Psoas muscle (tissue), 8 donors: Measurements from ENCODE around the gene GPRC5A. TPM values are rescaled to one million over a fixed set of nuclear protein-coding genes. Genes with fewer than 3 reads are reported as not detected.
"Not testable (repeated sequence)": the region's sequence is repeated elsewhere in the genome, so short reads cannot be mapped to it uniquely, and the experiment has no call there.

ENCODE experiments used
- ATAC-seq, 4 donors: fragments of 200-7000 bp; cut with Tn5 transposase; one replicate each; pipeline ENCODE4 v1.9.1; 2020; ENCODE audit warnings: moderate library complexity in 3 of 4, mild to moderate bottlenecking in 2 of 4
- DNase-seq, 2 donors: peaks; one replicate each; pipeline ENCODE4 v3.0.0-alpha.2; 2020
- H3K27ac ChIP-seq: fragments of 200-600 bp; one replicate; pipeline ENCODE4 v1.8.0; 2022
- H3K27me3 ChIP-seq, 3 donors: fragments of 200-600 bp in 1 of 3; one replicate each; pipeline versions ENCODE4 v1.6.1 to v1.8.0; 2013 to 2022; ENCODE audit warnings: low read length in 2 of 3, mild to moderate bottlenecking in 2 of 3, moderate library complexity in 1 of 3; ENCODE audit not compliant: insufficient read depth in 3 of 3
- H3K36me3 ChIP-seq, 2 donors: fragments of 200-600 bp in 1 of 2; one replicate each; pipeline versions ENCODE4 v1.6.1 to v1.8.0; 2013 to 2022; ENCODE audit warnings: low read depth in 1 of 2, mild to moderate bottlenecking in 1 of 2, moderate library complexity in 1 of 2; ENCODE audit not compliant: insufficient read depth in 1 of 2
- H3K4me1 ChIP-seq: fragments of 200-600 bp; one replicate; pipeline ENCODE4 v1.8.0; 2022
- H3K4me3 ChIP-seq: fragments of 200-600 bp; one replicate; pipeline ENCODE4 v1.8.0; 2022; ENCODE audit warnings: mild to moderate bottlenecking
- H3K9me3 ChIP-seq: fragments of 200-600 bp; one replicate; pipeline ENCODE4 v1.8.0; 2022
- WGBS, 3 donors: extraction: QIAGEN DNeasy Blood & Tissue Kit; methylation state at CpG; one replicate each; pipeline versions ENCODE4 v1.1.6 to v1.1.7; 2013; 5-methylcytosine and 5-hydroxymethylcytosine counted together
- intact Hi-C, 2 donors: fragments of 100-400 bp; cut with DNase I; formaldehyde crosslinking; loops; one replicate each; pipeline versions ENCODE4 v1.11.0 to v1.14.2; 2022
- polyA plus RNA-seq, 3 donors: library from polyadenylated mRNA; stranded (reverse); fragments of 200-250 nt; gene quantifications; one replicate each; pipeline ENCODE4 v1.2.3, GENCODE V29; 2013
- total RNA-seq, 4 donors: library from RNA; stranded (reverse); fragmentation: NEBNext Ultra II Directional in 2 of 4; extraction: Animal tissue kit (Norgen Biotek cat#: 25700) in 2 of 4; gene quantifications; one replicate each; pipeline versions ENCODE4 v1.2.1 to v1.2.4, GENCODE V29; 2021 to 2023
- TF ChIP-seq, protein P1 (sequence below): fragments of 200-600 bp; IDR thresholded peaks from one replicate; pipeline ENCODE4 v1.8.0; 2022; ENCODE audit warnings: antibody characterized with exemption
- donor health status: healthy with polysubstance abuse.
- donor health status: DM: no; HTN: no; CAD: no; lungs with moderate emphysema.
- donor health status: Bipolar disorder and iron deficiency.
- donor health status: healthy.
- donor health status: DM: yes; HTN: yes; CAD: no.
- donor health status: DM: no; HTN: no; CAD: no.
- donor health status: DM: no; HTN: no; CAD: no.
- donor health status: DM: yes; HTN: yes; CAD: no.

The GPRC5A gene
- total and polyA plus RNA-seq, 7 donors, result 0.09 to 0.99 (median 0.28) TPM

DNA sequence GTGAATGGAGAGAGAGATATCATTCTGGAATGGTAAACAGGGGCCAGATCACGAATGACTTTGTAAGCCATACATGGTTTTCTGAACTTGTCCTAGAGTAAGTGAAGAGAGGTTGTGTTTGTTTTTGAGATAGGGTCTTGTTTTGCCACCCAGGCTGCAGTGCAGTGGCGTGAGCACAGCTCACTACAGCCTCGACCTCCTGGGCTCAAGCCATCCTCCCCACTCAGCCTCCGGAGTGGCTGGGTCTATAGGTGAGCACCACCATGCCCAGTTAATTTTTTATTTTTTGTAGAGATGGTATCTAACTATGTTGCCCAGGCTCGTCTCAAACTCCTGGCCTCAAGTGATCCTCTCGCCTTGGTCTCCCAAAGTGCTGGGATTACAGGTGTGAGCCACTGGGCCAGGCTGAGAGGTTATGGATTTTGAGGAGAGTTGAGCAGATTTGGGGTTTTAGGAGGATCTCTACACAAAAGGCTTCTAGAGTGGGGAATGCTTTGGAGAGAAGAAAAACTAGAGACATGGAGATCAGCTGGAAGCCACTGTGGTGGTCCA lies 19.7 kb upstream of the GPRC5A start:
- 82 to 94% (median 92%) methylated on average over 6 of the region's 6 CpGs for WGBS, 3 donors
- TF ChIP-seq, protein P1, sequence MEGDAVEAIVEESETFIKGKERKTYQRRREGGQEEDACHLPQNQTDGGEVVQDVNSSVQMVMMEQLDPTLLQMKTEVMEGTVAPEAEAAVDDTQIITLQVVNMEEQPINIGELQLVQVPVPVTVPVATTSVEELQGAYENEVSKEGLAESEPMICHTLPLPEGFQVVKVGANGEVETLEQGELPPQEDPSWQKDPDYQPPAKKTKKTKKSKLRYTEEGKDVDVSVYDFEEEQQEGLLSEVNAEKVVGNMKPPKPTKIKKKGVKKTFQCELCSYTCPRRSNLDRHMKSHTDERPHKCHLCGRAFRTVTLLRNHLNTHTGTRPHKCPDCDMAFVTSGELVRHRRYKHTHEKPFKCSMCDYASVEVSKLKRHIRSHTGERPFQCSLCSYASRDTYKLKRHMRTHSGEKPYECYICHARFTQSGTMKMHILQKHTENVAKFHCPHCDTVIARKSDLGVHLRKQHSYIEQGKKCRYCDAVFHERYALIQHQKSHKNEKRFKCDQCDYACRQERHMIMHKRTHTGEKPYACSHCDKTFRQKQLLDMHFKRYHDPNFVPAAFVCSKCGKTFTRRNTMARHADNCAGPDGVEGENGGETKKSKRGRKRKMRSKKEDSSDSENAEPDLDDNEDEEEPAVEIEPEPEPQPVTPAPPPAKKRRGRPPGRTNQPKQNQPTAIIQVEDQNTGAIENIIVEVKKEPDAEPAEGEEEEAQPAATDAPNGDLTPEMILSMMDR, result no peak
- Histone ChIP-seq H3K4me1 (no peaks in the 10 kb centered on the region), H3K4me3 (no peak overlapping the region), H3K36me3 (no peaks in the 10 kb centered on the region), H3K27ac (no peak overlapping the region), H3K27me3 (no peaks in the 10 kb centered on the region), H3K9me3 (no peaks in the 10 kb centered on the region)
- intact Hi-C loops, result no loop called here
- ATAC-seq (no peak), DNase-seq (no peak)

DNA sequence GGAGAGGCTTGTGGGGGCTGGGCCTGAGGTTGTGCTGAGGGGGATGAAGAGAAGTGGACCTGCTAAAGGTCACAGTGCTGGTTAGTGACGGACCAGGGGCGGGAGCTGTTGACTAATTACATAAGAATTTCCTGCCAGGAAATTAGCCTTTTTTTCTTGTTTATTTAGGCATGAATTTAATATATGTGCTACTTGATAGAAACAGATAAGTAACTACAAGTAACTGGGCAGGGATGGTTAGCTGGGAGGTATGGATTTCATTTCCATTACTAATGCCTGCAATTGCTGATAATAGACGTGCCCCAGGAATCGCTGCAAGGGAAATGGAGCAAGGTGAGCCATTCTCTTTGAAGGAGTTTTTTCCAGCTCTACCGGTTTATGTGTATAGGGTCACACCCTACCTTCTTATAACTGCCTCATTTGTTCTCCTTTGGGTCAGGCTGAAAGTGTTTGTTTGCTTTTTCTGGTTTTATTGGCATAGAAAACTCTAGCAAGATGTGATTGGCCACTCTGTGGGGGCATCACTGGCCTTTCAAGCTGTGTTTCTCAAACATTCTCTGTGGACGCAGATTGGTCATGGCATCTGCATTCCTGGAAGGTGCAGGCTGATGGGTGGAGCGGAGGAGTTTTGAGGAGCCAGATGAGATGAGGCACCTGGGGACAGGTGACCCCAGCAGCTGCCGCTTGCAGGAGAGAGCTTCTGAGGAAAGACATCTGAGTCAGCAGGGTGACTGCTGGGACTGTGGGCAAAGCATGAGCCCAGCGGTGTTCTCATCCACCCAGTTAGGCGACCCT lies 19.0 kb upstream of the GPRC5A start:
- WGBS, 3 donors, result 74 to 75% (median 75%) methylated on average over 10 of the region's 10 CpGs
- Histone ChIP-seq H3K27ac (no peak overlapping the region), H3K36me3 (no peaks in the 10 kb centered on the region), H3K4me3 (no peak overlapping the region), H3K27me3 (no peaks in the 10 kb centered on the region), H3K4me1 (no peaks in the 10 kb centered on the region), H3K9me3 (no peaks in the 10 kb centered on the region)
- DNase-seq (no peak), ATAC-seq (no peak)
- TF ChIP-seq, protein P1, result no peak
- intact Hi-C loops, result no loop called here

- 88 to 96% (median 88%) methylated on average over 2 of the region's 2 CpGs for WGBS, 3 donors
- DNase-seq, result no peak
- H3K4me1 ChIP-seq, result no peaks in the 10 kb centered on the region
- no peak overlapping the region for H3K27ac ChIP-seq
- TF ChIP-seq, protein P1, result no peak
- no peaks in the 10 kb centered on the region for H3K9me3 ChIP-seq
- H3K27me3 ChIP-seq, result no peaks in the 10 kb centered on the region
- no peaks in the 10 kb centered on the region for H3K36me3 ChIP-seq
- ATAC-seq, result no peak
- intact Hi-C loops, result no loop called here
- no peak overlapping the region for H3K4me3 ChIP-seq
These were observed 18.5 kb upstream of the GPRC5A start for GRCh38 chr12:12872934-12873275.

GRCh38 chr12:12874029-12874428 lies 17.3 kb upstream of the GPRC5A start:
- Histone ChIP-seq H3K27me3 (no peaks in the 10 kb centered on the region), H3K9me3 (no peaks in the 10 kb centered on the region), H3K4me1 (no peaks in the 10 kb centered on the region), H3K27ac (no peak overlapping the region), H3K36me3 (no peaks in the 10 kb centered on the region), H3K4me3 (no peak overlapping the region)
- intact Hi-C loops, result no loop called here
- DNase-seq (no peak), ATAC-seq (no peak)
- TF ChIP-seq, protein P1, result no peak
- WGBS, 3 donors, result 65 to 71% (median 65%) methylated on average over 1 of the region's 1 CpG

GRCh38 chr12:12875301-12875700 lies 16.1 kb upstream of the GPRC5A start:
- H3K4me3 ChIP-seq, H3K27ac ChIP-seq, H3K9me3 ChIP-seq, DNase-seq, H3K27me3 ChIP-seq, H3K4me1 ChIP-seq, H3K36me3 ChIP-seq, intact Hi-C loops, ATAC-seq: not testable (repeated sequence)
- 95 to 98% (median 98%) methylated on average over 10 of the region's 10 CpGs for WGBS, 3 donors
